Measurements from ENCODE around the gene PLD6.
"Not testable (repeated sequence)": the region's sequence is repeated elsewhere in the genome, so short reads cannot be mapped to it uniquely, and the experiment has no call there.

Gene PLD6

DNA sequence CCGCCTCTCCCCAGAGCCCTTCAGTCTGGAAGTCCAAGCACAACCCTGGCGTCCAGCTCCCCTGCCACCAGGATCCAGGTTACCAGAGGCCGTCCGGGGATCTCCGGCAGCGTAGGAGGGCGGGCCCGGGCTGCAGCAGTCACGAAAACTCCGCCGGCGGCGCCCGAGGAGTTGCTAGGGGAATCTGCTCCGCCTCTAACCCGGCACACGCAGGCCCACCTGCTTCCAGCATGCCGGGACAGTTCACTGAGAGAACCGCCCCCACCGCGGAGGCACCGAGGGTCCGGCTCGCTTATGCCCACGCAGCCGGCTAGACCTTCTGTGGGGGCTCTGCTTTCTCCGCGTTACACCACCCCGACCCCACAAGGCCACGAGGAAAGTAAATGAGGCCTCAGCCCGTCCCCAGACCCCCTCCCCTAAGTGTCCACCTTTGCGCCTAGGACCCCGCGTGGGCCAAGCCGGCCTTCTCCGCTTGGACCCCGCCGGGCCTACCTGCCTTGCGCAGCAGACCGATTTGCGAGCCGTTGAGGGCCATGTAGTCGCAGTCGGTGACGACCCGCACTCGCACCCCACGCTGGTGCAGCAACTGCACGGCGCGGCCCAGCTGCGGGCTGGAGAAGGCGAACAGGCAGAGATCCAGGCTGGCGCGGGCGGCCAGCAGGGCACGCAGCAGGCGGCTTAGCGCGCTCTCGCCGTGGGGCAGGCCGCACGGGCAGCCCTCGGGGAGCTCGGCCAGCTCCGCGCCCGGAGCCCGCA is 587 bp downstream of the PLD6 start:
- Histone ChIP-seq H3K27me3 (ENCODE audit: control insufficient read depth, insufficient read depth, low read length) (no peaks in the 10 kb centered on the region), H3K4me1 (ENCODE audit: control insufficient read depth, low read depth, low read length) (no peaks in the 10 kb centered on the region), H3K9me3 (ENCODE audit: control insufficient read depth, low read depth, low read length) (no peaks in the 10 kb centered on the region), H3K27ac (ENCODE audit: low read length) (no peak overlapping the region), H3K4me3 (ENCODE audit: low read length) (no peak overlapping the region), H3K9ac (ENCODE audit: low read length) (no peak overlapping the region), H3K36me3 (ENCODE audit: control insufficient read depth, low read depth, low read length) (no peaks in the 10 kb centered on the region)

DNA sequence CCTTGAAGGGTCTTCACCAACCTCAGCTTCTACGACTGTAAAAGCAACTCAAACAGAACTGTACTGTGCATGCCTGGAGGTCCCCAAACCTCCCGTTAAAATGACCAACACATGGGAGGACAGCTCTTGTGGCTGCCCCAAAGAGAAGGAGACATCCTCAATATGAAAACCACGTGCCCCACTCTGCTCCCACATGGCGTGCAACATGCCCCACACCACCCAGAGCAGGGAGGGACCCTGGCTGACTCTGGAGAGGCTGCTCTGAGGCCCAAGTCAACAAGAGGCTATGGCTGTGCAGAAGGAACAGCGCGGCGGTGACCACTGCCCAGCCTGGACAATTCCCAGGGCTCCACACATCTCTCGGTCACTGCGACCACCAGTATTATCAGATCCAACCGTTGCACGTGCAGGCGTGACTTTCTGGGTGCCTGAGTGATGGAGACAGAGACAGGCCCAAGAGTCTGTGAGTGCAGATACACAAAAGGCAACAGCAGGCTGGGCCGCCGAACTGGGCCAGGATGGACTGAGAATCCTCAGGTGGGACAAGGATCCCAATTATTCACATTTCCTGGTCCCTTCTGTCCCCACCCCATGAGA is 1.4 kb downstream of the PLD6 start:
- H3K4me3 ChIP-seq (ENCODE audit: low read length), result no peak overlapping the region
- H3K9ac ChIP-seq (ENCODE audit: low read length), result no peak overlapping the region
- no peak overlapping the region for H3K27ac ChIP-seq (ENCODE audit: low read length)

GRCh38 chr17:17204041-17204591 is 2.0 kb downstream of the PLD6 start:
- no peak overlapping the region for H3K9ac ChIP-seq (ENCODE audit: low read length)
- H3K4me3 ChIP-seq (ENCODE audit: low read length), result no peak overlapping the region
- no peaks in the 10 kb centered on the region for H3K9me3 ChIP-seq (ENCODE audit: control insufficient read depth, low read depth, low read length)
- H3K27ac ChIP-seq (ENCODE audit: low read length), result no peak overlapping the region
- H3K27me3 ChIP-seq (ENCODE audit: control insufficient read depth, insufficient read depth, low read length), result no peaks in the 10 kb centered on the region
- no peaks in the 10 kb centered on the region for H3K4me1 ChIP-seq (ENCODE audit: control insufficient read depth, low read depth, low read length)
- no peaks in the 10 kb centered on the region for H3K36me3 ChIP-seq (ENCODE audit: control insufficient read depth, low read depth, low read length)

More for the DNA sequence above, 1.4 kb downstream of the PLD6 start:
- H3K9me3 ChIP-seq (ENCODE audit: control insufficient read depth, low read depth, low read length), result no peaks in the 10 kb centered on the region
- H3K27me3 ChIP-seq (ENCODE audit: control insufficient read depth, insufficient read depth, low read length), result no peaks in the 10 kb centered on the region
- H3K36me3 ChIP-seq (ENCODE audit: control insufficient read depth, low read depth, low read length), result no peaks in the 10 kb centered on the region
- H3K4me1 ChIP-seq (ENCODE audit: control insufficient read depth, low read depth, low read length), result no peaks in the 10 kb centered on the region

- no peaks in the 10 kb centered on the region for H3K27me3 ChIP-seq (ENCODE audit: control insufficient read depth, insufficient read depth, low read length)
- no peaks in the 10 kb centered on the region for H3K4me1 ChIP-seq (ENCODE audit: control insufficient read depth, low read depth, low read length)
- no peaks in the 10 kb centered on the region for H3K9me3 ChIP-seq (ENCODE audit: control insufficient read depth, low read depth, low read length)
- no peak overlapping the region for H3K27ac ChIP-seq (ENCODE audit: low read length)
- H3K36me3 ChIP-seq (ENCODE audit: control insufficient read depth, low read depth, low read length), result no peaks in the 10 kb centered on the region
- no peak overlapping the region for H3K4me3 ChIP-seq (ENCODE audit: low read length)
- H3K9ac ChIP-seq (ENCODE audit: low read length), result no peak overlapping the region
These were observed 2.9 kb downstream of the PLD6 start for GRCh38 chr17:17203173-17203730.

DNA sequence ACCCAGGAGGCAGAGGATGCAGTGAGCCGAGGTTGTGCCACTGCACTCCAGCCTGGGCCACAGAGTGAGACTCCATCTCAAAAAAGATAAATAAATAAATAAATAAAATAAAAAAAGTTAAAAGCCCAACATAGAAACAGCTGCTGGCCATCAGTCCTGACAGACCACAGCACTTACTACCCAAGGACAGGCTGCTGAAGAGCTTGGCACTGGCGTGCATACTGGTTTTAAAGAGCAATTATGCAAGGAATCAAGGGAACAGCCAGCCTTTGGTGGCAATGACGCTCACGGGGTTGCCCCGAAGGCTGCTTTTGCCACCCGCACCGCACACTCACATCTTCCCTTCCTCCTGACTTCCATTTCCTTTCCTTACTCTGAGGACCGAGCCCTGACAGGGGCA is 4.2 kb downstream of the PLD6 start:
- Histone ChIP-seq H3K27me3 (ENCODE audit: control insufficient read depth, insufficient read depth, low read length) (no peaks in the 10 kb centered on the region), H3K9ac (ENCODE audit: low read length) (no peak overlapping the region), H3K4me3 (ENCODE audit: low read length) (no peak overlapping the region), H3K36me3 (ENCODE audit: control insufficient read depth, low read depth, low read length) (no peaks in the 10 kb centered on the region), H3K27ac (ENCODE audit: low read length) (no peak overlapping the region), H3K4me1 (ENCODE audit: control insufficient read depth, low read depth, low read length) (no peaks in the 10 kb centered on the region), H3K9me3 (ENCODE audit: control insufficient read depth, low read depth, low read length) (no peaks in the 10 kb centered on the region)

GRCh38 chr17:17201271-17201670 is 4.9 kb downstream of the PLD6 start:
- Histone ChIP-seq H3K4me1 (ENCODE audit: control insufficient read depth, low read depth, low read length) (no peaks in the 10 kb centered on the region), H3K9me3 (ENCODE audit: control insufficient read depth, low read depth, low read length) (no peaks in the 10 kb centered on the region), H3K27me3 (ENCODE audit: control insufficient read depth, insufficient read depth, low read length) (no peaks in the 10 kb centered on the region), H3K36me3 (ENCODE audit: control insufficient read depth, low read depth, low read length) (no peaks in the 10 kb centered on the region), H3K27ac (ENCODE audit: low read length) (no peak overlapping the region), H3K4me3 (ENCODE audit: low read length) (no peak overlapping the region), H3K9ac (ENCODE audit: low read length) (no peak overlapping the region)

- Histone ChIP-seq H3K27me3 (ENCODE audit: control insufficient read depth, insufficient read depth, low read length) (no peaks in the 10 kb centered on the region), H3K36me3 (ENCODE audit: control insufficient read depth, low read depth, low read length) (no peaks in the 10 kb centered on the region), H3K4me3 (ENCODE audit: low read length) (no peak overlapping the region), H3K4me1 (ENCODE audit: control insufficient read depth, low read depth, low read length) (no peaks in the 10 kb centered on the region), H3K9me3 (ENCODE audit: control insufficient read depth, low read depth, low read length) (no peaks in the 10 kb centered on the region), H3K9ac (ENCODE audit: low read length) (no peak overlapping the region), H3K27ac (ENCODE audit: low read length) (no peak overlapping the region)
These were observed 5.3 kb downstream of the PLD6 start for GRCh38 chr17:17200831-17201230.

DNA sequence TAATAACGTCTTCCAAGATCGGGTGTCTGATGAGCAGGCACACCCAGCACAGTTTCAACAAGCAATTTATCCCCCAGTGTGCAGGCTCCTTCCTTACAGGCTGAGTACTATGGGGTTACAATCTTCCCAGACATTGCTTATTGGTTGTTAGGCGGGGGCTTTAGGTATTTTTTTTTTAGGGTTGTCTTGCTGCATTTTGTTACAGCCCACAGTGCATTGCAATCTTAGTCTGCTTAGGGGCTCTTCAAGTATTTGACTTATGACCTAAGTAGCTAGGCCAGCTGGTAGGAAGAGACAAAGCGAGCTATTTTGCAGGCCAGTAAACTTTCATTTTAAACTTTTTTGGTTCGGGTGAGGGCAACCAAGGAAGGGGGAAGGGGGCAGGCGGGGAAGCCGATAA is 5.8 kb downstream of the PLD6 start:
- no peaks in the 10 kb centered on the region for H3K9me3 ChIP-seq (ENCODE audit: control insufficient read depth, low read depth, low read length)
- H3K9ac ChIP-seq (ENCODE audit: low read length), result no peak overlapping the region
- no peaks in the 10 kb centered on the region for H3K4me1 ChIP-seq (ENCODE audit: control insufficient read depth, low read depth, low read length)
- no peak overlapping the region for H3K4me3 ChIP-seq (ENCODE audit: low read length)
- H3K36me3 ChIP-seq (ENCODE audit: control insufficient read depth, low read depth, low read length), result no peaks in the 10 kb centered on the region
- no peaks in the 10 kb centered on the region for H3K27me3 ChIP-seq (ENCODE audit: control insufficient read depth, insufficient read depth, low read length)
- no peak overlapping the region for H3K27ac ChIP-seq (ENCODE audit: low read length)

DNA sequence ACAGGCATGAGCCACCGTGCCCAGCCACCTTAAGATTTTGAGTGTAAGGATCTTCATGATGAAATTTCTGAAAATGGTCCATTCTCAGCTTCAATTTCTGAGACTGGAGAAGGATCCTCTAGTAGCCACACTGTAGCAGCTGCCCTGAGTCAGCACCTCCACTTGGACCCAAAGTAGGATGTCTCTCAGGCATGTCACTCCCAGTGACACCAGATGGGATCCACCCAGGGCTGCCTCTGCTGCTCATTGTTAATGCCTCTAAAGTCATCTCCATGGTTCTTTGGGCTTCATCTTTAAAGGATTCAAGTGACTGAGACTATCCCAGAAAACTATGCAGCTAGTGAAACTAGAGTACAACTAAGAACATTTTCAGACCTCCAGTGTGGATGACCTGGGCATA is 7.9 kb downstream of the PLD6 start:
- H3K27me3 ChIP-seq (ENCODE audit: control insufficient read depth, insufficient read depth, low read length), result no peaks in the 10 kb centered on the region
- no peaks in the 10 kb centered on the region for H3K9me3 ChIP-seq (ENCODE audit: control insufficient read depth, low read depth, low read length)
- H3K9ac ChIP-seq (ENCODE audit: low read length), result no peak overlapping the region
- no peak overlapping the region for H3K4me3 ChIP-seq (ENCODE audit: low read length)
- no peaks in the 10 kb centered on the region for H3K4me1 ChIP-seq (ENCODE audit: control insufficient read depth, low read depth, low read length)
- H3K36me3 ChIP-seq (ENCODE audit: control insufficient read depth, low read depth, low read length), result no peaks in the 10 kb centered on the region
- no peak overlapping the region for H3K27ac ChIP-seq (ENCODE audit: low read length)

- Histone ChIP-seq H3K9ac (ENCODE audit: low read length) (no peak overlapping the region), H3K27me3 (ENCODE audit: control insufficient read depth, insufficient read depth, low read length) (no peaks in the 10 kb centered on the region), H3K4me1 (ENCODE audit: control insufficient read depth, low read depth, low read length) (no peaks in the 10 kb centered on the region), H3K4me3 (ENCODE audit: low read length) (no peak overlapping the region), H3K9me3 (ENCODE audit: control insufficient read depth, low read depth, low read length) (no peaks in the 10 kb centered on the region), H3K27ac (ENCODE audit: low read length) (no peak overlapping the region), H3K36me3 (ENCODE audit: control insufficient read depth, low read depth, low read length) (no peaks in the 10 kb centered on the region)
These were observed 9.4 kb downstream of the PLD6 start for GRCh38 chr17:17196776-17197175.

GRCh38 chr17:17195466-17195865 is 10.7 kb downstream of the PLD6 start:
- H3K27me3 ChIP-seq (ENCODE audit: control insufficient read depth, insufficient read depth, low read length); H3K4me1 ChIP-seq (ENCODE audit: control insufficient read depth, low read depth, low read length); H3K27ac ChIP-seq (ENCODE audit: low read length); H3K9me3 ChIP-seq (ENCODE audit: control insufficient read depth, low read depth, low read length); H3K4me3 ChIP-seq (ENCODE audit: low read length); H3K9ac ChIP-seq (ENCODE audit: low read length); H3K36me3 ChIP-seq (ENCODE audit: control insufficient read depth, low read depth, low read length): not testable (repeated sequence)
